HG02981 (cell line): ENCODE data around the gene TECTB.

Source experiments
- ATAC-seq: cut with Tn5 transposase; IDR thresholded peaks from one replicate; pipeline ENCODE4 v1.9.1; 2021; ENCODE audit warnings: mild to moderate bottlenecking, moderate library complexity; ENCODE audit not compliant: unreplicated experiment

Gene TECTB

DNA sequence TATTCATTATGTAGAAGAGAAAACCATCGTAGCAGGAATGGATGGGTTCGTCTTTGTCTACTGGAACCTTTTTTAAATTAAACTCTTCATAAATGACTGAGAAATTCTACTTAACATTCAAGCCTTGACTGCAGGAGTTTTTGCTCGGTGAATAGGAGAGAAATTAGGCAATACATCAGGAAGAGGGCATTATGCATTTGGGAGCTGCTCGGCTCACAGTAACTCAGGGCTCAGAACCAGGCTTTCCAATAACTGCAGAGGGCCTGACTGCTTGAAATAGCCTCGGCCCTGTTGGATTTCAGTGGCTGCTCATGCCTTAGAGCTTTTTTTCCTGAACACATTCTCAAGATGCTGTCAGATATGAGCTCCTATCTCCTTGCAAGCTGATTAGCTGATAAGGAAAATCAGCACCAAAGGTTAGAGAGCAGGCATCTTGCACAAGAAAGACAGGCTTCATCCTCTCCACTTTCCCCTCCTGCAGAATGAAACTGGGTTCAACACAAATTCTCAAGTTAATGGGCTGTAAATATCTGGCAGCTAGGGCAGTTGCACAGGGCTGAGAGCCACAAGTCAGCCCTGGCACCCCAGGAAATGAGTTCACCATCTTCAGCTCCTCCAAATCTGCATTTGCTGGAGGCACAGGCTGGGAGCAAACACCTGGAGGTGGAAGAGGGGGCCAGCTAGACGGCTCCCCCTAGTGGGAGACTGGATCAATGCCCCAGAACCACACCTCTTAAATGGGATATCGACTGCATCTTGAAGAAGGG, 24.3 kb downstream of the TECTB start:
- peak; percentile 79 for ATAC-seq

DNA sequence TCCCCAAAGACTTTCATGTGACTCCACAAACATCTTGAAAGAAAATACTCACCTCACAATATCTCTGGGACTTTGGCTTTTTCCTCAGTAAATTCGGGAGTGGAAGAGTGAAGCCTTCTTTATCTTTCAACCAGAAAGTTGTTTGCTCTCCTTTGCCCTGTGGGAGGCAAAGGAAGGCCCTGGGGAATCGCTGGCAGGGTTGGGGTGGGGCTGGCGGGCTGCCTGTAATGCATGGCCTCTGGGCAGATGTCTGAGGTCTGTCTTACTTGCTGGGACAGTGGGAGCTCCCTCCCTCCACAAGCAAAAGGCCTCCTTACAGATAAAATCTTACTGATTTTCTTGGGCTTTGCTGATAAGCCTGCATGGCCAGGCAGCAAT, 24.9 kb downstream of the TECTB start:
- ATAC-seq, result no peak

DNA sequence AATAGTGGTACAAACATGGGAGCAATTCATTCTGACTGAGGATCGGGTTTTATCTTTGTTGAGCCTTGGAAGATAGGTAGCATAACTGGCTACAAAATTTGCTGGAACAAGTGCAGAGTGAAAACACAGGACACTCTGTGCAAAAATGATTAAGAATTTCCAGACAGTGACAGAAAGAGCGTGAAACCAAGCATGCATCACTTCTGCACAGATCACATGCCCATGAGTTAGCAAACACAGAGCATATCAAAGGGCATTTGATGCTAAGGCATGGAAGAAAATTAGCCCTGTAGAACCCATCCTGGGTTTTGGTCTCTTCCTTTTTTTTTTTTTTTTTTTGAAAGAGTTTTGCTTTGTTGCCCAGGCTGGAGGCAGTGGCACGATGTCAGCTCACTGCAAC, 28.3 kb downstream of the TECTB start:
- no peak for ATAC-seq

DNA sequence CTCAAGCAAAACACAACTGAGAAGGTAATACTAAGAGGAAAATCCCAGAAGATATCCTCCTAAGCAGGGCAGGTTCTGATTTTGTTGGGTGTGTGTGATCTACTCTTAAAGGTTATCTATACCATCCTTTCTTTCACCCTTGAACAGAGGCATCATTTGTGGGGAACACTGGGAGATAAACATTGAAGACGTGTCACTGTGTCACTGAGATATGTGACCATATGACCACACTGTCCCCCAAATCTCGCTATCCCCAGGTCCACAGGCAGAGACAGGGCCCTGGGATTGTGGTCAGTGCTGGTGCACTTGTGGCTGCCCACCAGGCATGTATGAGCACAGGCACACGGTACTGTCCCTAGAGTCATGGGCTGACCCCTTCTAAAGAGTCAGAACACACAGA, 30.0 kb downstream of the TECTB start:
- no peak for ATAC-seq

DNA sequence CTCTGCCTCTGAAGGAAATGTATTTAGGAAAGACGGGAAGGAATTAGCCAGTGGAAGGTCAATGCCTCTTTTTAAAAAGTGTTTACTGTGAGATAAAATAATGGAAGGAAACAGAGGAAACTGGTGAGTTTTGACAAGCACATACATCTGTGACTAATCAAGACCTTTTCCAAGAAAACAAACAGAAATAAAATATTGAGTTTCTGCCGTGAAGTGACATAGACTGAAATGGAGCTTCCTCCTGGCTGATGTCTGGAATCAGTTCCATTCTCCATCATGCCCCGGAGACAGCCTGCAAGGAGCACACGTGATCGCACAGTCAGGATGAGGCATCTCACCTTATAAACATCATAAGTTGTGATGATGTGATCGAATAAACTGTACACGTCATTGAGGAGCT, 30.7 kb downstream of the TECTB start:
- no peak for ATAC-seq

DNA sequence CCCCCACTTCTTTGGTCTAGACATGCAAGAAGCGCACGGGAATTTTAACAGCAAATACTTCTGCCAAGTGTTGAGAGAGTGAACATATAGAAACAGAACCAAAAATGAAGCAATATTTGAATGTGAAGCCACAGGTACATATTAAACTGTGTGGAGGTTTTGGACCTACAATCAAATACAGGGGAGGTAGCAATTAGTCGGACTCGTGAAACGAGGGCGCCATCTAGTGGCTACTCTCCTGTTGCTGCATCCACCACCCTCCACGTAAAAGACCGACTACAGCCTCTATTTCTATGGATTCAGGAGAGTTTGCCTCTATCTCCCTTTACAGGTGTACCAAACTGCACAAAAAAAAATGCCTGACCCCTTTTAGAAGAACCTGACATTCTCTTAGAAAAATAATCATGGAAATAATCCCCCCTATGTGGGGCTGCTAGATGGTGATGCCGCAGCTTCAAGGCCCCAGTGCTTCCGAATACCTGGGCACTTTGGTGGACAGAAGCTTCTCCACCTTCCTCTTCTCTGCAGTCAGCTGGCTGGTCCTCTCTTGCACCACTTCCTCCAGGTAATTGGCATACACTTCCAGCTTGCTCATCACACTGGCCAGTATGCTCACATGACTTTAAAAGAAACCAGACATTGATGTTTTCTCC, 31.7 kb downstream of the TECTB start:
- peak; percentile 84 for ATAC-seq

DNA sequence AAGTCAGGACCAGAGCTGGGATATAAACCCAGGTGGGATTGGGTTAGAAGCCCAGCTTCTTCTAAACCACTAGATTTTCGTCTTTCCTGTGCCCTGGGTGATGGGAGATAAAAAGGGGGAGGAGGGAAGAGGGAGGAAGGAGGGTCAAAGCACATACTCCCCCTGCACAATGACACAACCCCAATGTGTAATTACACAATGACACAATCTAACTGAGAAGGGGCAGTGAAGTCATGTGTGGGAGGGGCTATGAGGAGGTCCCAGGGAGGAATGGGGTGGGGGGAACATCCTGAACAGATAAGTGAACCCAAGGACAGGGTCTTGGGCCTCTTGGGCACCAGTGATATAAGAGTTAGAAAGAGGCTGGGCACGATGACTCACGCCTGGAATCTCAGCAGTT, 44.5 kb downstream of the TECTB start:
- ATAC-seq, result no peak

DNA sequence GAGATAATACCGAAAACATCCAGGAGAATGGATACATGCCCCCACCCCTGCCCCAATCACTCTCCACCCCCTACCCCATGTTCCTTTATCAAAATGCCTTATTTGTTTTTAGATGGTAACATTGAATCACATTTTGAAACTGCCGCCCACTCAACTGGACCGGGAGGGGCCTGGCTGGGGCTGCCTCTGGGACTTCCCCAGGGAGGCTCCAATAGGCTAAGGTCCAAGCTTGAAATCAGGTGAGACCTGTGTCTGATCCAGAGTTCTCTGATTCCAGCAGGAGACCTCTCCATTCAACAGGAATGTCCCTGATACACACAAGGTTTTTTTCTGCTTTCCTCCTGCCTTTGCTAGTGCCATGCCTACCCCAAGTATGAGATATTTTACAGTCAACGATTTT, 47.0 kb downstream of the TECTB start:
- no peak for ATAC-seq

DNA sequence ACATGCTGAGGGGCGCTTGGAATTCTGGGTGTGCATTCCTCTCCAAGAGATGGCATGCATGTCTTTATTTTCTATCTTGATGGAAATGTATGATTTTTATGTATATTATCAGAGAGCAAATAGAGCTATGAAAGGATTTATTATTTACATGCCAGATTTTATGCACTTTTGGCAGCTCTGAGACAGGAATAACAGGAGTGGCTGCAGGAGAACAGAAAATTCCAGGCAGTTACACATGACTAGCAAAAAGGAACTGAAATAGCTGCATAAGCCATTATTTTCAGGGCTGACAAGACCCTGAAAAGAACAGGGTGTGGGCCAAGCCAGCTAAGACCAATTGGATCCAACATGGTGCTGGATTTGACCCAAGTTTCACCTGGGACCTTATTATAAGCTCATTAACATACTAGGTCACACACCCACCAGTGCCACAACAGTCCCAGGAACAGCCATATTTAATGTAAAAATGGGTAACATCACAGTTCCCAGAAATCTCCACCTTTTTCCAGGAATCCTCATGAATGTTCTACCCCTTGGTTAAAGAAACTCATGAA, 47.5 kb downstream of the TECTB start:
- no peak for ATAC-seq

DNA sequence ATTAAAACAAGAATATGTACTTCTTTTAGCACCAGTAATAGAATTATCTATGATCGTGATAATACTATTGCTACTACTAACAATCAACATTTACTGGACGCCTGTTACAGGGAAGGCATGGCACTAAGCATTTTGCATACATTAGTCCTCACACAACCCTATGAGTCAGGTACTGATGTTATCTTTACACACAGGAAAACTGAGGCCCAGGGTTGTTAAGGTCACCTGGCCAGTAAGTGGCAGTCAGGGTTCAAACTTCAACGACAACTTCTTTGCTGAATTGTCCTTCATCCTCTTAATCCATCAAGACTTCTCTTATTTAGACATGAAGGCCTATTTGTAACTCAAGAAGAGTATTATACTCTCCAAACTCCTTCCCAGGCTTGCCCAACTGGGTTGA, 48.8 kb downstream of the TECTB start:
- no peak for ATAC-seq

DNA sequence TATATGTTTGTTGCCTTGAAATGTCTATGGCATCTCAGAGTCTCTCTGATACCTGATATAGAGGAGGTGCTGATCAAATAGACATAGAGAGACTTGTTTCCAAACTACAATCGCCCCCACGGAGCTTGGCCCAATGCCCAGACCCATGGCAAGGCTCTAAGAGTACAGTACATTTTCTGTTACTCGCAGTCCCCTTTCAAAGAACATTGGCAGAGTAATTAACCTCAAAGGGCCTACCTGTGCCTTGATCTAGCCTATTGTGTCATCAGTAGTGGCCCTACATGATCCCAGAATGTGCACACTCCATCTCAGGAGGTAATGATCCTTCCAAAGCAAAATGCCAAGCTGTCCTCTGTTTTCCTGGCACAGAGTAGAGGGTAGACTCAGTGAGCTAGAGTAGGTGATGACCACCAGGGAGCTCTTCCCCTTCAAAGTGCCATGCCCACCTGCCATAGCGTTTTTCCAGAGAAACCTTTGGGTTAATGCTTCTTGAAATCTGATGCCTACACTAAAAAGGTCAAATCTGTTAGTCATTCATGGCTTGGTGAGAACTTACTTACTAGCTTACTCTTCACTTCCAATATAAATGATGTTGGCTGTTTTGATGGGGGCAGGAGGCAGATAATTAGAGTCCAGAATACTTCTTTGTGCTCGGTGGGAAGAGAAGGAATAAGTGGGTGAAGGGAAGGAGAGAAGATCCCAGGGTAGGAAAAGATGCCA, 49.5 kb downstream of the TECTB start:
- ATAC-seq, result no peak

DNA sequence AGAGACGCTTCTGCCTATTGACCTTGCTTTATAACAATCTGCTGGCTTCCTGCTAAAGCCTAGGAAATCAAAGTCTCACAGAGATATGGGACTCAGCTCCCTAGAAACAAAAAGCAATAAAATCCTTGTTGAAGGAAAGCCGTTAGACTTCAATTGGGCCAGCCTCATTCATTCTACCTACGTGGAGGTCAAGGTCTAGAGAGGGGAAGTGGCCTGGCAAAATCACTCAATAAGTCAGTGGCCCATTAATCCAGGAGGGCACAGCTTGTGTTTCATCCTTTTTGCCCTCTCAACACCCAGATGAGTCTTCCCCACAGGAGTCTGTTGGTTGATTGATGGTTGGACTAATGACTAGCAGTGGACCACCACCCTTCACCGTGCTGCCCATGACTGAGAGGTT, 50.3 kb downstream of the TECTB start:
- no peak for ATAC-seq

DNA sequence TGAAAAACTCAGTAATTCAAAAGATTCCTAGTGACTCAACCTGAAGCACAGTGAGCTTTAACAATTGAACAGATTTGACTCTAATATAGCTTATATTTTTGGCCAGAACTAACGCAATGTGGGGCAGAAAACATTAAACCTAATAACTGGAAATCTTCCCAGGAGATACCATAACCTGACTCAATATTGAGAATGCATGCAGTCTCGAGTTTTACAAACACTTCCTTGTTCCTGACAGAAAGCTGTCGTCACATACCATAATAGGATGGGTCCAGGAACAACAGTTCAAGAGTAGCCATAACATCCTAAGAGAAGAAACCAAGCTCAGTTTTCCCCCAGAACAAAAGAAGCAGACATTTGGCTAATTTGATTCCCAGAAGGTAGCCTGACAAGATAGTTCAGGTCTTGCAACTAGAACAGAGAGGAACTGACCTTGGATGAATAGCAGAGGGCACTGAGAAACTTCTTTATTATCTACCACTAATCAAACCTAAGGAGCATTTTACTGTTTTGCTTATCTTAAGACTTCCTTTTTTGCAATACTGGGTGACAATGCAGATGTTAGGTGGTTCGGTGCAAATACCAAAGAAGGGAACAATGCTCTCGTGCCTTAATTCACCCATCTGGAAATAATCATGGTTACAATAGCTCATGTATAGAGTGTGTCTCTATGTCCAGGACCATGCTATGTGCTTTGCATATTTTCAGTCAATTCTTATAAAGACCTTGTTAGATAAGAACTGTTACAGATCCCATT, 52.1 kb downstream of the TECTB start:
- no peak for ATAC-seq

DNA sequence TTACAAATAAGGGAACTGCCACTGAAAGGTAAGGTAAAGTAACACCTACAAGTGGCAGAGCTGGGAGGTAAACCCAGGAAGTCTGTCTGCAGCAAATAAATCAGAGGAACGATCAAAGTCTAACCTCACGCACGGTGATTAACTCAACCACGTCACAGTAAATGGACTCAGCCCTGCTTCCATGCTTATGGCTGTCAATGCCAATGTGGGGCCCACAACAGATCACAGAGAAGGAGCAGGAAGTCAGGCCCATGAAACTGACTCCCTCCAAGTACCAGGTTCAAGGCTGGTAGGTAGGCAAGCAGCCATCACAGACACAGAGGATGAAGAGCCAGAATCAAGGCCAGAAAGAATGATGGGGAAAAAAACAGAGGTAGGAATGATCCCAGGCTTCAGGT, 52.7 kb downstream of the TECTB start:
- no peak for ATAC-seq

DNA sequence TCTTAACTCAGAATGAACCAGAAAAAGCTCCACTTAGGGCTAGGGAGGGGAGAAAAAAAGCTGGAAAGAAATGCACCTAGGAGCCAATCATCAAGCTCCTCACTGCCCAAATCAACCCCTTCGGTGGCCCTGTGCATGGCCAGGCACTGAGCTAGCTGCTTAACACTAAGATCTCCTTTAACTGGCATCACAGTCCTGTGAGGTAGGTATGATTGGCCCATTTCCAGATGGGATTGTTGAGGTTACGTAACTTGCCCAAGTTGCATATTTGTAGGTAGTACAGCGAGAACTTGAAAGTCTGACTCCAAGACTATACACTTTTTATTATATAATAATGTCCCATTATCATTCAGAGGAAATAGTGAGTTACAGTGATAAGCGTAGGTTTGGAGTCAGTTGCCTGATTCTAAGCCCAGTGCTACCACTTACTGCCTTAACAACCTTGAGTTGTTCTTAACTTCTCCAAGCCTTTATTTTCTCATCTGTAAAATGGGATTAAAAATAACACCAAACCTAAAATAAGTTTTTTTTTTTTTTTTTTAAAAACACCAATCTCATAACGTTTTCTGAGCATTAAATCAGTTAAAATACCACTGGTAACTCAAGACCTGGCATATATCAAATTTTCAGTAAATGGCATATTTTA, 53.5 kb downstream of the TECTB start:
- no peak for ATAC-seq

DNA sequence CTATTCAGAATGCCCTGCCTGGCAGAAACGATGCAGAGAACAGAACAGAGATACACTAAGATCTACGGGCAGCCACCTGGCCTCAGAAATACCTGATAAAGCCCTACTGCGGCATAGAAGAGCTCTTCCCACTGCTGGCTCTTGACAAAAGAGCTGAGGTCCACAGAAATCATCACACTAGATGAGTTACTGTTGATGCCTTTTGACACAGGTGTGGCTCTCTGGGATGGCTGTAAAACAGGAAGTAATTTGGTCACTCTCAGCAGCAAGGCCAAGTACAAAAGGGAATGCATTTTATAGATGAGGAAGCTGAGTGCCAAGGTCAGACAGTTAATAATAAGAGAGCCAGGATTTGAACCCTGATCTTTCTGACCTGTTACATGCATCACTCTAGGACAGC, 55.8 kb downstream of the TECTB start:
- no peak for ATAC-seq

DNA sequence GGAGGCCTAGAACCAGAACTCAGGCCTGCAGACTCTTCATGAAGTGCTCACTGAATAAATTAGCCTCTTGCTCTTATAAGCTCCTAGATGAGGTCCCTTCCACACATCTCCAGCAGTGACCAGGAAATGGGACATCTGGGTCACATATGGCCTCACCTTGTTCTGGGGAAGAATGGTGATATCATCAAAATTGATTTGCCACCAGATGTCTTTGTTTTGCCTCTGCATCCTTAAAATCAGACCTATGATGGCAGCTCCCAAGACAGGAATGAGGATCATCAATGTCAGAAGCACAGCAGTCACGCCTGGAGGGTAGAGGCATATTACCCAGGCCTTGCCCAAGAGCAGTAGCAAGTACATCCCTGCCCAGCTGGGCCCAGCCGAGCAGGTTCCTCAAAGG, 57.4 kb downstream of the TECTB start:
- ATAC-seq, result no peak

DNA sequence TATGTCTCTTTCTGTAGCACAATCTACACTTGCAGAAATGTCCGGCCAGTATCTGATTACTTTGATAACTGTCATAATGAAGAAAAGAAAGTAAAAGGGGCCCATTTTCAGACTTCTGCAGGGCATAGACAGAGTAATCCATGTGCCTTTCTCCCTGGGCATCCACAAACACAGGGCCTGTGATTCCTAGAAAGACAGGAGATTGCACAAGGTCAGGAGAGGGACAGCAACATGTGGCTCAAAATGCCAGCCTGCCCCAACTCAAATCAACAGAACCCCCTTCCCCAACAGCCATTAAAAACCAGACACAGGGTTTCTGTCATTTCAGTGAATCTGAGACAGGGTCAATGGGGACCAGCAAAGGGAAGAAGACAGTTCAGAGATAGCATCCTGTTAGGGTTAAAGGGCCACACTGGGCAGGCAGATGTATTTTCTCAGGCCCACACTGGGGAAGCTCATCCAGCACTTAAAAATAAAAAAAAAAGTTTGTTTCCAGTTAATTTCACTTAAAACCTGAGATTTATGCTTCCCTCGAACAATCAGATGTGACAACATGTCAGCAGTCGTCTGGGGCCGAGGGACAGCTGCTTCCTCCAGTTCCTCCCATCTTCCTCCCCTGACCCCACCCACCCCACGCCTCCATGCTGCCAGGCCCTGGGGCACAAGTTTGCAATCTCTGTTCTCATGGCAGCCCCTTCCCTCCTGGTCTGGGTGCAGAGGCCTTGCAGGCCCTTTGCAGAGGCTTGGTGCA, 60.0 kb downstream of the TECTB start:
- ATAC-seq, result no peak

DNA sequence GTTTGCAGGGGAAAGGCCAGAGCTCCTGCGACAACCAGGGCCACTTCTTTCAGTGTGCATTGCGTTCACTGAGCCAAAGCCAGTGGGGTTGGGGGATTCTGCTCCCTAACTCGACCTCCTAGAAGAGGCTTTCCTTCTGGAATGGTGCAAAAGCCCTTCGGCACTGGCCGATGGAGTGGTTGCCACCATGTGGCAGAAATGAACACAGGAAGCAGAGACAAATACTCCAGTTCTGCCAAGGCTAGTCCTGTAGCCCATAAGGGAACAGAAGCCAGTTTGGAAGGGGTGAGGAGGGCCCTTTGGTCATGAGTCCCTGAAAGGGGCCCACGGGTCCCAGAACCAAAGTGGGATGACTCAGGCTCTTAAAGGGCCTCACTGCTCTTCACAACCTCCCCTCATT, 61.1 kb downstream of the TECTB start:
- ATAC-seq, result no peak

DNA sequence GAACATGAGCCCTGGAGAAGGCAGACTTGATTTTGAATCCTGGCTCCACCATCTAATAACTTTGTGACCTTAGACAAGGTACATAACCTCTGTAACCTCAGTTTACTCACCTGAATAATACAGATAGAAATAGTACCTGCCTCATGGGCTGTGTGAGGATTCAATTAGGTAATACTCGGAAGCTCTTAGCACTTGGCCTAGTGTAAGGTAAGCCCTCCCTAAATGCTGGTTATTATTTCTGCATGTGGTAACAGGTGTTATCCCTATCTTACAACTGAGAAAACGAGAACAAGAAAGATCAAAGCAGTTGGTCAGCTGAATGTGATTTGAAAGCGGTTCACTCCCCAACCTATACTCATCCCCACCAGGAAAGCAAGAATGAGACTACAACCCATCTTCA, 62.0 kb downstream of the TECTB start:
- no peak for ATAC-seq
